HepG2 (cell line): ENCODE measurements around the gene FOXR1. TPM values are rescaled to one million over a fixed set of nuclear protein-coding genes. Genes with fewer than 3 reads are reported as not detected.

ENCODE experiments used
- ATAC-seq: fragments of 200-7000 bp; cut with Tn5 transposase; 3 replicates; pipeline ENCODE4 v1.9.1; 2020; ENCODE audit warnings: mild to moderate bottlenecking, moderate library complexity
- BruUV-seq: library from RNA; stranded (reverse); fragments of 400-500 nt; replicated peaks from 2 replicates; lab custom pipeline; 2021; lab: Mats Ljungman, UMichigan
- CTCF ChIA-PET: fragments of 300-600 bp; formaldehyde crosslinking; extraction: SDS; loops from one replicate; lab custom pipeline; 2021; ENCODE audit warnings: low total read pairs, inconsistent platforms, low intra/inter-chr PET ratio; lab: Yijun Ruan, JAX
- POLR2A ChIA-PET: fragments of 350-600 bp; sonication (Branson Sonifier 250); formaldehyde crosslinking; loops from one replicate; lab custom pipeline; 2020; ENCODE audit warnings: antibody characterized with exemption, inconsistent platforms; lab: Yijun Ruan, JAX
- DNase-seq: peaks from one replicate; pipeline ENCODE4 v3.0.0-alpha.2; 2015; ENCODE audit warnings: low spot score
- FAIRE-seq: peaks from 3 replicates; lab custom pipeline; 2011; peaks lifted over from hg19 to GRCh38; lab: Jason Lieb, UNC
- H2AFZ ChIP-seq: one replicate; pipeline ENCODE4 v1.6.1; 2011; ENCODE audit warnings: low read length, inconsistent platforms
- H3K27ac ChIP-seq: fragments of 300-600 bp; 3 replicates; pipeline ENCODE4 v1.8.0; 2011; ENCODE audit warnings: mixed run types, mild to moderate bottlenecking, mixed read lengths, low read length, inconsistent platforms; ENCODE audit not compliant: insufficient read depth; ENCODE audit errors: extremely low read length
- H3K27me3 ChIP-seq, 2 experiments: fragments of 200-600 bp in 1 of 2; 2 replicates in 1 of 2; 3 replicates in 1 of 2; pipeline versions ENCODE4 v1.6.0 to v1.8.0; 2011; ENCODE audit warnings: low read length in 2 of 2, mild to moderate bottlenecking in 2 of 2, moderate library complexity in 2 of 2, inconsistent platforms in 1 of 2; ENCODE audit not compliant: insufficient read depth in 2 of 2, control insufficient read depth in 1 of 2
- H3K36me3 ChIP-seq, 2 experiments: fragments of 200-600 bp in 1 of 2; replicated peaks in 1 of 2; 2 replicates in 1 of 2; 3 replicates in 1 of 2; pipeline versions ENCODE4 v1.5.1 to v1.8.0; 2011; ENCODE audit warnings: low read length in 2 of 2, inconsistent platforms in 1 of 2; ENCODE audit not compliant: insufficient read depth in 2 of 2, control insufficient read depth in 1 of 2
- H3K4me1 ChIP-seq: 2 replicates; pipeline ENCODE4 v1.5.1; 2012; ENCODE audit warnings: low read length, inconsistent platforms; ENCODE audit not compliant: insufficient read depth
- H3K4me2 ChIP-seq: 2 replicates; pipeline ENCODE4 v1.6.0; 2011; ENCODE audit warnings: low read depth, low read length, inconsistent platforms
- H3K4me3 ChIP-seq, 3 experiments: fragments of 200-600 bp in 1 of 3; sonication (generic), shearing (Covaris generic) in 1 of 3; replicated peaks in 1 of 3; 2 replicates each; pipeline ENCODE4 v1.5.1; 2011 to 2016; ENCODE audit warnings: low read length in 3 of 3, inconsistent platforms in 2 of 3, low read depth in 2 of 3, mild to moderate bottlenecking in 2 of 3, control low read depth in 1 of 3, mixed read lengths in 1 of 3; ENCODE audit not compliant: insufficient read depth in 1 of 3
- H3K79me2 ChIP-seq: one replicate; pipeline ENCODE4 v1.6.1; 2011; ENCODE audit warnings: low read length, inconsistent platforms; ENCODE audit not compliant: insufficient read depth
- H3K9ac ChIP-seq: 2 replicates; pipeline ENCODE4 v1.6.0; 2011; ENCODE audit warnings: mild to moderate bottlenecking, low read depth, low read length, inconsistent platforms; ENCODE audit not compliant: insufficient read depth
- H3K9me3 ChIP-seq: 2 replicates; pipeline ENCODE4 v1.5.1; 2012; ENCODE audit warnings: mild to moderate bottlenecking, low read length
- H4K20me1 ChIP-seq: 2 replicates; pipeline ENCODE4 v1.6.0; 2011; ENCODE audit warnings: inconsistent platforms, mild to moderate bottlenecking, low read length, moderate library complexity; ENCODE audit not compliant: insufficient read depth
- ADNP ChIP-seq: sonication (generic); formaldehyde crosslinking; IDR thresholded peaks from 2 replicates; pipeline ENCODE4 v1.4.0; 2020; ENCODE audit warnings: missing genetic modification reagents
- ATF6 ChIP-seq: sonication (generic); formaldehyde crosslinking; conservative IDR thresholded peaks from 2 replicates; pipeline ENCODE4 v1.4.0; 2020; ENCODE audit warnings: missing genetic modification reagents
- CTCF ChIP-seq: sonication (generic); formaldehyde crosslinking; IDR thresholded peaks from 2 replicates; pipeline ENCODE4 v1.5.0; 2020; ENCODE audit warnings: mild to moderate bottlenecking, missing genetic modification reagents, moderate library complexity
- EHMT2 ChIP-seq: fragments of 200-600 bp; sonication (generic); IDR thresholded peaks from 2 replicates; pipeline ENCODE4 v1.7.0; 2017; ENCODE audit warnings: antibody characterized with exemption, low read depth, low read length, borderline replicate concordance
- NFE2L1 ChIP-seq: sonication (generic); formaldehyde crosslinking; IDR thresholded peaks from 2 replicates; pipeline ENCODE4 v1.4.0; 2020; ENCODE audit warnings: missing genetic modification reagents, mild to moderate bottlenecking, borderline replicate concordance
- POGZ ChIP-seq: sonication (generic); formaldehyde crosslinking; IDR thresholded peaks from 2 replicates; pipeline ENCODE4 v1.4.0; 2020; ENCODE audit warnings: mild to moderate bottlenecking, missing genetic modification reagents
- ZBTB7B ChIP-seq: sonication (generic); formaldehyde crosslinking; IDR thresholded peaks from 2 replicates; pipeline ENCODE4 v1.4.0; 2020; ENCODE audit warnings: missing genetic modification reagents
- ZC3H13 ChIP-seq: sonication (generic); formaldehyde crosslinking; IDR thresholded peaks from 2 replicates; pipeline ENCODE4 v1.8.1; 2023; ENCODE audit warnings: mild to moderate bottlenecking, missing genetic modification reagents, moderate library complexity
- ZNF18 ChIP-seq: sonication (generic); formaldehyde crosslinking; IDR thresholded peaks from 2 replicates; pipeline ENCODE4 v1.8.0; 2022; ENCODE audit warnings: mild to moderate bottlenecking, missing genetic modification reagents; ENCODE audit not compliant: insufficient replicate concordance
- ZNF547 ChIP-seq: sonication (generic); formaldehyde crosslinking; IDR thresholded peaks from 2 replicates; pipeline ENCODE4 v1.5.1; 2020; ENCODE audit warnings: mild to moderate bottlenecking, missing genetic modification reagents
- ZNF704 ChIP-seq: sonication (generic); formaldehyde crosslinking; IDR thresholded peaks from 2 replicates; pipeline ENCODE4 v1.8.1; 2023; ENCODE audit warnings: mild to moderate bottlenecking, inconsistent platforms, moderate library complexity, missing genetic modification reagents, borderline replicate concordance
- WGBS: methylation state at CpG from one replicate; pipeline ENCODE4 v1.1.6; 2017; ENCODE audit warnings: low lambda C conversion rate; 5-methylcytosine and 5-hydroxymethylcytosine counted together
- in situ Hi-C: cut with HindIII; loops from 2 replicates; pipeline ENCODE4 v1.10.0; 2017; ENCODE audit warnings: low pct_unique_long_range_greater_than_20kb; ENCODE audit not compliant: extremely low pct_ligation_motif_present
- intact Hi-C: fragments of 100-400 bp; cut with micrococcal nuclease; formaldehyde crosslinking; loops from one replicate; pipeline ENCODE4 v1.10.0; 2022; ENCODE audit not compliant: unreplicated experiment
- polyA plus RNA-seq, 8 experiments: library from polyadenylated mRNA; depleted of rRNA in 3 of 8; stranded (reverse) in 7 of 8; unstranded in 1 of 8; fragments of >200 nt; fragmentation: Illumina TruSeq in 4 of 8; extraction: Trizol in 4 of 8; gene quantifications; 2 replicates each; pipeline versions ENCODE4 v1.2.1 to v1.2.3, GENCODE V29; 2011 to 2016; ENCODE audit warnings: low read depth in 4 of 8, missing spikeins in 1 of 8, mixed read lengths in 1 of 8; ENCODE audit not compliant: insufficient read depth in 1 of 8
- total RNA-seq, 5 experiments: library from RNA; depleted of rRNA; stranded (reverse); fragments of >200 nt; fragmentation: Illumina TruSeq; extraction: Trizol; gene quantifications; 2 replicates each; pipeline ENCODE4 v1.2.3, GENCODE V29; 2016; ENCODE audit warnings: low read depth in 1 of 5
- TF ChIP-seq, protein P1 (sequence below): sonication (generic); formaldehyde crosslinking; IDR thresholded peaks from 2 replicates; pipeline ENCODE4 v1.5.1; 2020; ENCODE audit warnings: missing genetic modification reagents, mild to moderate bottlenecking, borderline replicate concordance
- TF ChIP-seq, protein P2 (sequence below): sonication (generic); formaldehyde crosslinking; IDR thresholded peaks from 2 replicates; pipeline ENCODE4 v1.5.0; 2020; ENCODE audit warnings: missing genetic modification reagents

The FOXR1 gene
- total and polyA plus RNA-seq, 2 of the 13 experiments (the other 11 are each of a cell fraction or from before 2014, with no cell fraction given), result not detected

DNA sequence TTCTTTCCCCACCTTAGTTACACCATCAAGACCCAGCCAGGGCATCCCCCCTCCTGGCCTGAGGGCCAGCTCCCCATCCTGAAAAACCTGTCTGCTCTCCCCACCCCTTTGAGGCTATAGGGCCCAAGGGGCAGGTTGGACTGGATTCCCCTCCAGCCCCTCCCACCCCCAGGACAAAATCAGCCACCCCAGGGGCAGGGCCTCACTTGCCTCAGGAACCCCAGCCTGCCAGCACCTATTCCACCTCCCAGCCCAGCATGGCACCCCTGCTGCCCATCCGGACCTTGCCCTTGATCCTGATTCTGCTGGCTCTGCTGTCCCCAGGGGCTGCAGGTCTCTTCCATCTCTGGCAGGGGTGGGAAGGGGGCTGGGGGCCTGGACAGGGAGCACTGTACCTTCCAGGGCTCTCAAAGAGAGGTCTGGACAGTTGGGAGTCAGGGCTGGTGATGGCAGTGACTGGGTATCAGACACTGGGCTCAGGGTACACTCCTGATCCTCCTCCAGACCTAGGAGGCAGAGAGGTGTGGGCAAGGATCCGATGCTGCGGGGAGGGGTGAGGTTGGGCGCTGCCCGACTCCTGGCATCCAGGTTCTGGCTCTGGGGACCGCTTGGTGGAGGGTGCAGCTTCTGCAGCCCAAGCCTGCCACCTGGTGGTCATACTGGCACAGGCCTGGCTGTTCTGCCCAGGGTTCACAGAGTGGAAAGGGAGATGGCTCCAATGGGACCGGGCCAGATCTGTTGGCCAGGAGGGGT lies 15.3 kb upstream of the FOXR1 start, which contains the start of gene UPK2:
Gene UPK2, plus strand, starts transcription at position 205 of the 753 bp plus-strand sequence. Its CDS starts 53 bp downstream, at position 258.
- Histone ChIP-seq H3K4me3 (no peak within 1 kb of the TSS), H3K27me3 (peaks cover 2 to 53% of the 10 kb centered on the region in 2 experiments; a peak in 4 of 5 replicates), H3K27ac (no peak within 1 kb of the TSS), H3K4me2 (no peak within 1 kb of the TSS), H3K4me1 (no peaks in the 10 kb centered on the region), H3K9ac (no peak within 1 kb of the TSS), H3K9me3 (no peaks in the 10 kb centered on the region), H3K79me2 (no peaks in the 10 kb centered on the region), H4K20me1 (no peaks in the 10 kb centered on the region), H2AFZ (no peak within 1 kb of the TSS), H3K36me3 (no peaks in the 10 kb centered on the region)
- ChIA-PET CTCF (interaction anchor here (0.6 to 1.9 kb wide), 6 partner anchors 26 to 297 kb away, joined by 3 to 38 read pairs (median 6); partner anchors contain the start of gene TREH), POLR2A (no interaction called here)
- DNase-seq, result peak; percentile 64
- peak; percentile 68 for FAIRE-seq
- peak; percentile 97 for ATAC-seq
- intact Hi-C loops, result loop anchor here (1.0 kb wide), 3 partner anchors 26 to 266 kb away; no protein-coding TSS in a partner anchor
- in situ Hi-C loops, result loop anchor here (5.0 kb wide), 1 partner anchor 264 kb away; no protein-coding TSS in a partner anchor
- BruUV-seq, result no TSS peak
- WGBS, result 0% methylated on average over 1 of the region's 7 CpGs
- TF ChIP-seq POGZ (CRISPR knock-in tag) (no peak), CTCF (CRISPR knock-in tag) (peak; percentile 98), ADNP (no peak), ZNF18 (no peak), ATF6 (CRISPR knock-in tag) (no peak), ZBTB7B (CRISPR knock-in tag) (no peak), NFE2L1 (no peak), ZC3H13 (CRISPR knock-in tag) (no peak), ZNF704 (0 out of 2 replicates have a peak, but pooled peaks have one; percentile 32), EHMT2 (no peak), ZNF547 (no peak)
- TF ChIP-seq, protein P1, sequence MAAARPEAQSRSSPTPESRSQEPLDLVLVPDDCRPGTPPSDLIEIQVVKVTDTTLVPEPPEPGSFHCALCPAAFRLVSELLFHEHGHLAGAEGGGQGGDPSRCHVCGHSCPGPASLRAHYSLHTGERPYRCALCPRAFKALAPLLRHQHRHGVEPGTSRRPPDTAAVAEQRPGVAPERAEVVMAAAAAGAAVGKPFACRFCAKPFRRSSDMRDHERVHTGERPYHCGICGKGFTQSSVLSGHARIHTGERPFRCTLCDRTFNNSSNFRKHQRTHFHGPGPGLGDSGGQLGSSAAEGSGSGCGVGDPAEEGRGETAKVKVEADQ (CRISPR knock-in tag), result no peak
- TF ChIP-seq, protein P2, sequence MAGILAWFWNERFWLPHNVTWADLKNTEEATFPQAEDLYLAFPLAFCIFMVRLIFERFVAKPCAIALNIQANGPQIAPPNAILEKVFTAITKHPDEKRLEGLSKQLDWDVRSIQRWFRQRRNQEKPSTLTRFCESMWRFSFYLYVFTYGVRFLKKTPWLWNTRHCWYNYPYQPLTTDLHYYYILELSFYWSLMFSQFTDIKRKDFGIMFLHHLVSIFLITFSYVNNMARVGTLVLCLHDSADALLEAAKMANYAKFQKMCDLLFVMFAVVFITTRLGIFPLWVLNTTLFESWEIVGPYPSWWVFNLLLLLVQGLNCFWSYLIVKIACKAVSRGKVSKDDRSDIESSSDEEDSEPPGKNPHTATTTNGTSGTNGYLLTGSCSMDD (CRISPR knock-in tag), result no peak
